NCI-H82 (cell line): ENCODE results near the gene TSC2.
"Not testable (repeated sequence)": the region's sequence is repeated elsewhere in the genome, so short reads cannot be mapped to it uniquely, and the experiment has no call there.

Experiments
- DNase-seq: peaks from one replicate; lab custom pipeline; 2025; lab: John Stamatoyannopoulos, UW

The TSC2 gene

DNA sequence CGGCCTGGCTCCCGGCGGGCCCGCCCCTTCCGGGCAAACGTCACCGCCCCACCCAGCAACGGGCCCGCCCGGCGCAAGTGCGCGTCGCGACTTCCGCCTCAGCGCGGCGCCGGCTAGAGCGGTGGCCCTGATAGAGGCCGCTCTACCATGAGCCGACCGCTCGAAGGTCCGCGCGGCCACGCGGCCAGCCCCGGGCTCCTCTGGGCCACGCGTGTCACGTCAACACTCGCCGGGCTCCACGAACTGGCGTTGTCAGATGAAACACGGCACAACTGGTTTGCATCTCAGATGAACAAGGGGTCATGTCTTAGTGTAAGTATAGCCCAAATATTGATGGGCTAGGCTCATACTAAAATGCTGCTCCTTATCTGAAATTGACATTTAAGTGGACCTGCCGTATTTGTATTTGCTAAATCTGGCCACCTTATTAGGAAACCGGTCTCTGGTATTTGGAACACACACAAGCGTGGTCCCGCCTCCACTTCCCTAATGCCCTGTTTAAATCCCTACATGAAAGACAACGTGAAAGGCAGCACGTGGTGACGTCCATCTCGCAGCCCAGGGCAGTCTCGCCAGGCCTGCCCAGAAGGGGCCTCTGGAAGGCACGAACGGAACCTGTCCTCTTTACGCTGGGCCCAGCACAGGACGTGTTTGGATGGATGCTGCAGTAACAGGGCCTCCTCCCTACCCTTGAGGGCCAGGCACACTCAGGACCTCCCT lies 37.8 kb upstream of the TSC2 start, which contains the start of gene ZNF598:
ZNF598 (minus strand) TSS at position 31 of the 720 bp plus-strand sequence.
- DNase-seq: peak; percentile 91

DNA sequence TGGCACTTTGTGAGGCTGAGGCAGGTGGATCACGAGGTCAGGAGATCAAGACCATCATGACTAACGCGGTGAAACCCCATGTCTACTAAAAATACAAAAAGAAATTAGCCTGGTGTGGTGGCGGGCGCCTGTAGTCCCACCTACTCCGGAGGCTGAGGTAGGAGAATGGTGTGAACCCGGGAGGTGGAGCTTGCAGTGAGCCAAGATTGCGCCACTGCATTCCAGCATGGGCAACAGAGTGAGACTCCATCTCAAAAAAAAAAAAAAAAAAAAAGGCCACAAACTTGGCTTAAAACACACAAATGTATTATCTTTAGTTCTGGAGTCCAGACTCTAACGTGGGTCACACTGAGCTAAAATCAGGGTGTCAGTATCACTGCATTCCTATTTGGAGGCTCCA lies 36.1 kb upstream of the TSC2 start:
- not testable (repeated sequence) for DNase-seq

DNA sequence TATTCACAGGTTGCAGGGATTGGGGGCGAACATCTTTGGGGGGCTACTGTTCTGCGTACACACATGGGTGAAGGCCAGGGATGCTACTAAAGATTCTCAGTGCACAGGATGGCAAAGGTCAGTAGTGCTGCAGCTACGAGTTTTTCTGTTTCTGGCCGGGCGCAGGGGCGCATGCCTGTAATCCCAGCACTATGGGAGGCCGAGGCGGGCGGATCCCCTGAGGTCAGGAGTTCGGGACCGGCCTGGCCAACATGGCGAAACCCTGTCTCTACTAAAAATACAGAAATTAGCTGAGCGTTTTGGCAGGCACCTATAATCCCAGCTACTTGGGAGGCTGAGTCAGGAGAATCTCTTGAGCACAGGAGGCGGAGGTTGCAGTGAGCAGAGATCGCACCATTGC lies 34.3 kb upstream of the TSC2 start:
- DNase-seq: no peak

DNA sequence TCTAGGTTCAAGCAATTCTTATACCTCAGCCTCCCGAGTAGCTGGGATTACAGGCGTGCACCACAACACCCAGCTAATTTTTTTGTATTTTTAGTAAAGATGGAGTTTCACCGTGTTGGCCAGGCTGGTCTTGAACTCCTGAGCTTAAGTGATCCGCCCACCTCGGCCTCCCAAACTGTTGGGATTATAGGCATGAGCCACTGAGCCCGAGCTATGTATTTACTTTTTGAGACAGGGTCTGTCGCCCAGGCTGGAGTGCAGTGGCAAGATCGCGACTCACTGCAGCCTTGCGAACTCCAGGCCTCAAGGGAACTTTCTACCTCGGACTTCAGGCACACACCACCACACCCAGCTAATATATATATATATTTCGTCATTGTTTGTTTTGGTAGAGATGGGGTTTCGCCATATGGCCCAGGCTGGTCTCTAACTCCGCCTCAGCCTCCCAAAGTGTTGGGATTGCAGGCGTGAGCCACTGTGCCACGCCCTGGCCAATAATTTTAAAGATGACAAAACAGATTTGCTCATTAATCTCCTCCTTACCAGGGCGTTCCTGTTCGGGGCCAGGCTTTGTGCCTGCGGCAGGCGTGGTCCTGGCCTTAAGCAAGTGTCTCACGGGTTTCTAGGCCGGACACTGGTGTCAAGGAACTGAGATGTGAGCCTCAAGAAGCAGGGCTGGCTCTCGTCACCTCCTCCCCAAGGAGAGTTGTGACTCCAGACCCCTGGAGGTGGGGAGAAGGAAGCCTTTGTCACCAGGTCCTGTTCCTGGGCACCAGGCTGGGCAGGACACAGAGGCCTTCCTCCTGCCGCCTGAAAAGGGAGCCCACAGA lies 32.5 kb upstream of the TSC2 start:
- peak; percentile 92 for DNase-seq

DNA sequence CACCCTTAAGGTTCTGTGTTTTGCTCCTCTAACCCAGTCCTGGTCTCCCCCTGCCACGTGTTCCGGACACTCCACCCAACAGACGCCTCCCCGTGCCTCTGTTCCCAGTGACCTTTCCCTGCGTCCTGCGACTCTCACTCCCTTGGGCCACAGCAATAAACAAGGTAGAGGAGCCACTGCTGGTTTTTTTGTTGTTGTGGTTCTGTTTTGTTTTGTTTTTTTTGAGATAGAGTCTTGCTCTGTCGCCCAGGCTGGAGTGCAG lies 31.9 kb upstream of the TSC2 start:
- DNase-seq: no peak

DNA sequence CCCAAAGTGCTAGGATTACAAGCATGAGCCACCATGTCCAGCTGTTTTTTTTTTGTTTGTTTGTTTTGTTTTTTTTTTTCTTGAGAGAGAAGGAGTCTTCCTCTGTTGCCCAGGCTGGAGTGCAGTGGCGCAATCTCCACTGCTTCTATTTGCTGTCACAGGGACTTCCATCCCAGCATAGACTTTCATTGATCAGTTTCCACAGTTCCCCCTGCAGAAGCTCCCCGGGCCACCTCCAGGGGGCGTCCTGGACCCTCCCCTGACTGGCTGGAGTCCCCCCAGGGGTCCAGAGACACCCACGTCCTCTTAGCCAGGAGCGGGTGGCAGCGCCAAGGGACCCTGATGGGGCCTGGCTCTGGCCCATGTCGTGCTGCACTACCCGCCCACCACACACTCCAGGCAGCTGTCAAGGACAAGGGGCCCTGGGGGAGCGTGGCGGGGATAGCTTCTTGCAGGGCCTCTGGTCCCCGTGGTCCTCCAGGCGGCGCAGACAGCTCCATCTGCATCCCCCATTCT lies 31.3 kb upstream of the TSC2 start:
- peak; percentile 63 for DNase-seq

DNA sequence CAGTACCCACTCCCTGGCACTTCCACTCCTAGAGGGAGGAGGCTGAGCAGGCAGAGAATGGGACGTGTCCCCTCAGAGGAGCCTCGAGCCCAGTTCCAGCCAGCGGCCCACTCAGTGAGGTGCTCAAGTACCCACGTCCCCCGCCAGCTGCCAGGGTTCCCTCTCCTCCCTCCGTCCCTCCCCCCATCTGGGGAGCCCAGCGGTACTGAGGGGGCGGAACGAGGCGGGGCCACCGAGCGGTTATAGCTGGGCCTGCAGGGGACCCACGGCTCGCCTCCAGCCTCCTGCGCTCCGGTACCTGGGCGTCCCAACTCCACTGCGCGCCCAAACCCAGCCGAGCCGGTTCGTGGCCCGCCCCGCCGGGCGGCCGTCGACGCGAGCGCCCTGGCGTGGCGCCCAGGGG lies 28.3 kb upstream of the TSC2 start, which contains the start of gene NPW:
NPW (plus strand) TSS at position 268 of the 403 bp plus-strand sequence.
- DNase-seq: peak; percentile 78

DNA sequence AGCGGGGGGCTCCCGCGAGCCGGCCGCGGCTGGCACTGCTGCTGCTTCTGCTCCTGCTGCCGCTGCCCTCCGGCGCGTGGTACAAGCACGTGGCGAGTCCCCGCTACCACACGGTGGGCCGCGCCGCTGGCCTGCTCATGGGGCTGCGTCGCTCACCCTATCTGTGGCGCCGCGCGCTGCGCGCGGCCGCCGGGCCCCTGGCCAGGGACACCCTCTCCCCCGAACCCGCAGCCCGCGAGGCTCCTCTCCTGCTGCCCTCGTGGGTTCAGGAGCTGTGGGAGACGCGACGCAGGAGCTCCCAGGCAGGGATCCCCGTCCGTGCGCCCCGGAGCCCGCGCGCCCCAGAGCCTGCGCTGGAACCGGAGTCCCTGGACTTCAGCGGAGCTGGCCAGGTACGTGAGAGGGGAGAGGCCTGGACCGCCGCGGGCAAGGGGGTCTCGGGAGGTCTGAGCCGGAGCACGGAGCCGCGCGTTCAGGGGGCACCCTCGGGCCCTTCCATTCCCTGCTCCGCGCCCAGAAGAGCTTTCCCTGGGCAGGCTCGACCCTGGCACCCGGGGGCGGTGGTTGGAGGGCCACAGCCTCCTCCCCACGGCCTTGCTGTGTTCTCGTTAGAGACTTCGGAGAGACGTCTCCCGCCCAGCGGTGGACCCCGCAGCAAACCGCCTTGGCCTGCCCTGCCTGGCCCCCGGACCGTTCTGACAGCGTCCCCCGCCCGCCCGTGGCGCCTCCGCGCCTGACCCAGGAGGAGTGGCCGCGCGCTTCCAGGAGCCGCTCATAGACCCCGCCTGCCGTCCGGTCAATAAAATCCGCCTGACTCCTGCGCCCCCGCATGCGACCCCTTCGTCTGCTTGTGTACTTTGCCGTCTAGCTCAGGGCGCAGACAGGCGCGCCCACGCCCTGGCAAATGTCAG lies 27.6 kb upstream of the TSC2 start:
- DNase-seq: peak; percentile 55

DNA sequence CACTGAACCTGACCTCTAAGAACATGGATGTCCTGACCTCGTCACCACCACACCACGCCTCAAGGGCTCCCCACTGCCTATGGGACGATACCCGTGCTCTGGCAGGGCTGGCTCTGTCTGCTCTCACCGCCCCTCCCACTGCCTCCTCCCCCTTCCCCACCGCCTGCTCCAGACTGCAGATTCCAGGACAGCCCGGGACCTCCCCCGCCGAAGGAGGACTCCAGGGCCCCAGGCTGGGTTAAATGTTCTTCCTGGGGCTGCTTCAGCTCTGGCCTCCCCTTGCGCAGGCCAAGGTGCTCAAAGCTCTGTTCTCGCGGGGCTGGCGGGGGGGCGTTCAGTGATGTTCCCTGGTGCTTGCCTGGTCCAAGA lies 25.1 kb upstream of the TSC2 start:
- no peak for DNase-seq

DNA sequence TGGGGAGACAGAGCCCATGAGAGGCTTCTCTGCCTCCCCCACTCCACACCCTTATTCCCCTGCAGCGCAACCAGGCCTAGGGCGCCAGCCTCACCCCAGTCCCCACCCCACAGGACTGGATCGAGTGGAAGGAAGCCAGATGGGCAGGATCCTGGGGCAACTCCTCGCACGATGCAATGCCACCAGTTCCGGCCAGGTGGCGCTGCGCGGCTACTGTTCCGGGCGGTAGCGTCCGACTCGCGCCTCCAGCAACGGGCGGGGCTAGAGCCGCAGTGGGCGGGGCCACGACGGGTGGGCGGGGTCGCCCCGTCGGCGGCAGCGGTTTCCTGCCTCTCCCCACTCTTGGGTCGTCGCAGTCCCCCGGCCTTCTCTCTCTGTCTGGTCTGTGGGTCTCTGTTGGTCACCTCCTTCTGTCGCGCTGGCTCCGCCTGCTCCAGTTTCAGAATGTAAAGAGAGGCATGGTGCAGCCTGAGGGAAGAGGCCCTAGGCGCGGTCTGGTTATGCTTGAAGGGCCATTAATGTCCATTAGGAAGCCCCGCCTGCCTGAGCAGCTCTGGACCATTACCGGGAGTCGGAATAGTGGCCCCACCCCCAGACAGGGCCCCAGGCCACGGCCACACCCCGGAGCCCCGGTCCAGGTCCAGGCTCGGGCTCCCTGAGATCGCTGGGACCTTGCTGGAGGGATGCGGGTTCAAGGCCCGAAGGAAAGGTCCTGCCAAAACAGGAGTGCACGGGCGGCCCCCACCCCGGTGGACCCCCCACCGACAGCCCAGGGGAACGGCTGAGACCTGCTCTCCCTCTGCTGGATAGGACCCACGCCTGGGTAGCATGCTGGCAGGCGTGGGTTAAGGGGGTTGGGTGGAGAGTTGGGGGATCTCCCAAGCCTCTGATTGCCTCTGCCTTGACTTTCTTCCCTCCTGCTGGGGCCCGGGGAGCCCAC lies 24.4 kb upstream of the TSC2 start:
- DNase-seq: peak; percentile 94

DNA sequence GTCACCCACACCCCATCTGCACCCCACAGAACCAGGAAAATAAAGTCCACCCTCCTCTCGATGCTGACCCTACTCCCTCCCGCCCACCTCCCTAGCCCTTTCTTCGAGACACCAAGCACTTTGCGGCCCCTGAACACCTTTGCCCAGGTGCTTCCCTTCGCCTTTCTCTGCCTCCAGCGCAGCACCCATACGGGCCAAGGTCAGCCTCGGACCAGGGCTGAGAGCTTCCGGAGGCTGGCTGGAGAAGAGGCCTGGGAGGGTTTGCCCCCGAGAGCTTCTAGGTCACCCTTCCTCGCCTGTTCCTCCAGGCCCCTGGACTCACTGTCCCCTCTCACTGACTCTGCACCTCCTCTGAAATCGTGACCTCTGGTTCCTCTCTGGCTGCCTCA lies 23.8 kb upstream of the TSC2 start:
- no peak for DNase-seq

DNA sequence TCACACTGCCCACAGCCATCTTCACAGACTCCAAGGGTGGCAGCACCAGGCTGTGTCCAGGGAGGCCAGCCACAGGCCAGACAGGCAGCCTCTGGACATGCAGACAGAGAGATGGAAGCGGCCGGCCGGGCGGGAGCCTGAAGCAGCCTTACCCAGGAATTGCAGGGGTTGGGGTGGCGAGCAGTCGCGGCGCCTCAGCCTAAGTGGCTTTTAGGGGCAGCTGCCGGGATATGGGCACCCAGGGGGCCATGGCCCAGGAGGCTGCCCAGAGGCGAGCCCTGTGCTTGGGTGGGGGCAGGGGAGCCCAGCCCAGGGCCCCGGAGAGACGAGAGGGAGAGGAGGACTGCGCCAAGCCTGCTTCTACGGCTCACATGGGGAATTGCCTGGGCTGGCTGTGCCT lies 22.5 kb upstream of the TSC2 start:
- no peak for DNase-seq

DNA sequence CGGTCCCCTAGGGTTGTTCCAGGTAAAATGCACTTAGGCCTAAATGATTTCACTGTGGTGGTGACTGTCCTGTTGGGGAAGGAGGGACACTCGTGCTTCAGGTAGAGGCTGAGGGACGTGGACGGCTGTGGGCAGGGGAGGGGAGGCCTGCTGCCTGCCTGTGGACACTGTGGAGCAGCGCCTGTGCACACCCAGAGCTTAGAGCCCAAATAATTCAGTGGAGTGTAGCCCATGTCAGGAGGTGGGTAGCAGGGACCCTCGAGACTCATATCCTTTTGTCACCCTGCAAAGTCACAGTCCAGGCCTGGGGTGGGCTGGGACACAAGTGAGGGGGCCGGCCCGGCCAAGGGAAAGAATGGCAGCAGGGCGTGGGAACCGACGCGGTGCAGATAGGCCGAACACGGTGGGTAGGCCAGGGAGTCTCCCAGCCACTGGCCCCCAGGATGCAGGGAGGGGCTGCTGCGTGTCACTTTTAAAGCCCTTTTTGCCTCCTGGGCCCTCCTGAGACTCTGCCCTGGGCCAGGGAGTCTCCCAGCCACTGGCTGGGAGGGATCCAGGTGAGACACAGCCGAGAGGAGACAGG lies 21.8 kb upstream of the TSC2 start:
- no peak for DNase-seq

DNA sequence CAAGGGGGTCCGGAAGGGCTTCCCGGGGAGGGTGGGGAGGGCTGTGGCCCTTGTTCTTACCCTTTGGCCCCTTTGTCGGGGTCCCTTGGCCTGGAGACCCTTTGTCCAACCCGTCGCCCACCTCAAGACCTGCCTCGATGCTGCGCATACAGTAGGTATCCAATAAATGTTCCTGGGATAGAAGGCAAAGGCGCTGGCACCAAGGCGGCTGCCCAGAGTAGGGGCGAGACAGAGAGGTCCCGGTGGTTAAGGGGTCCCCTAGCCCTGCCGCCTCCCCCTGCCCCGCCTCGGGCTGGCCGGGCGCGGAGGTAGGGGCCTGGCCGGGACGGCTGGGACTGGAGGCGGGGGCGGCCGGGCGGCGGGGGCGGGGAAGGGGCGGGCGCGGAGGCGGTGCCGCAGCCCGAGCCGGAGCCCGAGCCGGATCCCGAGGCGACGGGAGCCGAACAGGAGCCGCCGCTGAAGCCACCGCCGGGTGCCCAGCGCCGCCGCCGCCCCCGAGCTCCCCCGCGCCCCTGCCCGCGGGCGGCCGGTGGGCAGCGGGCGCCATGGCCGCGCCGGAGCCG lies 21.2 kb upstream of the TSC2 start, which contains the start of gene NHERF2:
NHERF2 (plus strand) TSS at position 442 of the 563 bp plus-strand sequence; CDS start at position 546, 104 bp downstream.
- peak; percentile 42 for DNase-seq

DNA sequence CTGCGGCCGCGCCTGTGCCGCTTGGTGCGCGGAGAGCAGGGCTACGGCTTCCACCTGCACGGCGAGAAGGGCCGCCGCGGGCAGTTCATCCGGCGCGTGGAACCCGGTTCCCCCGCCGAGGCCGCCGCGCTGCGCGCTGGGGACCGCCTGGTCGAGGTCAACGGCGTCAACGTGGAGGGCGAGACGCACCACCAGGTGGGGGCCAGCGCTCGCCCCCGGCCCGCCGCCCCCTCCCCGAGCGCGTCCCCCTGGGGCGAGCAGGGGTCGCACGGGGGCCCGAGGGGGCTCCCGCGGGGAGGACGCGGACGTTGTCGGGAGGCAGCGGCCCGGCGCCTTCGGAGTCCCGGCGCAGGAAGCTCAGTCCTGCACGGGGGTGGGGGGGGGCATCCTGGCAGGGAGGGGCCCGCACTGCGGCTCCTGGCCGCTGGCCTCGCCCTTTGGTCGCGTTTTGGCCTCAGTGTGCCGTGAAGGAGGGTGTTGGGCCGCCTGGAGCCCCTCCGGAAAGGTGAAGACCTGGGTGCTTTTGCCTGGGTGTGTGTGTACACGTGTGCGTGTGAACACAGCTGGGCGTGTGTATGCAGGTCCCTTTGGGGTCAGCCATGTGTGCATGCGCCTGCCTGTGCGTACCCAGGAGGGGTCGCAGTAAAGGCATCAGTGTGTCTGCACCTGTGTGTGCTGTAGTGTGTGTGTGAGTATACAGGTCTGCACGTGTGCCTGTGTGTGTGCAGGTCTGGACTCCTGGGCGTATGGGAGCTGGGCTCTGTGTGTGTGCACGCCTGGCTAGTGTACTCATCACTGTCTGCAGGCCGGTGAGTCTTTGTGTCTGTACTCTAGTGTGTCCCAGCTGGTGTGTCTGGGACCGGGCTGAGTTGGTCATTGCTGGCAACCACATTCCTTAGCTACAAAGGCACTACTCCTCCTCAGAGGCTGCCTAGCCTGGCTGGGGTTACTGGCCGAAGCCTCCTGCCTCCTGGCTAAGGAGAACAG lies 20.5 kb upstream of the TSC2 start:
- DNase-seq: peak; percentile 56

DNA sequence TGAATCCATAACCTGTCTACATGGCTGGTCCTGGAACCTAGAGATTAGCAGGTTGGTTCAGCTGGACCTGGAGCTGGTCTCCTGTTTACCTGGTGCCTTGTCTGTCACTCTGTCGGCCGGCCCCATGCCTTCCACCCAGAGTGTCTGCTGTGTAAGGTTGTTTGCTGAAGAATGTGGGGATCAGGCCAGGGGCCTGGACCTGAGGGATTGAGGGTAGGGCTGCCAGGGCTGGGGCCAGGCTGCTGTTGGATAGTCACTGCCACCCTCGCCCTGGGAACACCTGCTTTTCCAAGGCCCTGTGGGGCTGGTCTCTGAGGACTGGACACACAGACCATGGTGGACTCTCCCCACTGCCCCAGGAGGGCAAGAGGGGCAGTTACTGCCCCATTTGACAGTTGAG lies 19.6 kb upstream of the TSC2 start:
- DNase-seq: no peak

DNA sequence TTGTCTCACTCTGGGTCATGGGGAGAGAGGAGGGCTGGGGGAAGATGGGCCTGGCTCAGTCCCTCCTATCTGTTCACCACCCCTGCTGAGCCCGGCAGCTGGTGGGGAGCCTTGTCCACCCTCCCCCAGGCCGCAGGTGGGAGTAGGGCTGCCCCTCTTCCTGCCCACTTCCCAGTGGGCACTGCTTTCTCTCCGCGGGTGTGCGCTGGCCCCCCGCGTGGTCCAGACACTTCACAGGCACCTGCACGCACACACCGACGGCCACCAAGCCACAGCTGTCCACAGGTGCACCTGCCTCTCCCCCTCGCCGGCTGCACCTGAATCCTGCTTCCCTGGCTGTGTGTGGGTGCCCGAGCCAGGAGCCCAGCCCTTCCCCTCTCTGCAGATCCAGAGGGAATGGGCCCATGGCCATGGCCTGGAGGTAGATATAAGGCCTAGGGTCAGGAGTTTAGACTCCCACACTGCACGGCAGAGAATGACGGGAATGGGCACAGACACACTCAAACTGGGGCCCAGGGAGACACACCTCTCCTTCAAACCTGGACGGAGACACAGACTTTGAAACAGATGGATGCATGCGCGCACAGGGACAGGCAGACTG lies 19.1 kb upstream of the TSC2 start:
- DNase-seq: no peak

DNA sequence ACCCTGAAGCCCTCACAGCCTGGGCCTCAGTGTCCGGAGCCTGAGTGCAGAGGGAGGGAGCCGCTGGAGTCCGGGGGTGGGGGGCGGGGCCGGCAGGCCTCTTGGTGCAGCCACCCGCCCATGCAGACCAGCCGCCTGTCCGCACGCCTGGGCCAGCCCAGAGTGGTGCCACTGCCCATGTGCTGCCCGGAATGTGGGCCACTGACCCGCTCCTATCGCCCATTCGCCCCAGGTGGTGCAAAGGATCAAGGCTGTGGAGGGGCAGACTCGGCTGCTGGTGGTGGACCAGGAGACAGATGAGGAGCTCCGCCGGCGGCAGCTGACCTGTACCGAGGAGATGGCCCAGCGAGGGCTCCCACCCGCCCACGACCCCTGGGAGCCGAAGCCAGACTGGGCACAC lies 18.4 kb upstream of the TSC2 start:
- no peak for DNase-seq

DNA sequence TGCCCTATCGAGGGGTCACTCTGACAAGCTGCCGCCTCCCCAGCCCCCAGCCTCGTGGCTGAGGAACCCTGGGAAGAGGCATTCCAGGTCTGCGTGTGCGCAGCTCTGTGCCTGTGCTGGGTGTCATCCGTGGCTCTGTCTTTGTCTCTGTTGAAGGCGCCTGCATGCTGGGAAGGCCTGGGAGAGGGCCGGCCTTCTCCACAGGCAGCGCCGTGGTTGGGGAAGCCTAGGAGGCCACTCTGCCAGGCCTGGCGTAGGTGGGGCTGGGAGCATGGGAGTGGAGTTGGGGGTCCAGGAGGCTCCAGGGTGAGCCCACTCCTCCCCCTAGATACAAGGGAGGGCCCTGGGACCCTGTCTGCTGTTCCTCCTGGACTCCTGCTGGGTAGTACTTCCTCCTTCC lies 17.7 kb upstream of the TSC2 start:
- DNase-seq: no peak
